Endodermal cell (in vitro differentiated cells): ENCODE results near the gene SELENON. TPM values are rescaled to one million over a fixed set of nuclear protein-coding genes. Genes with fewer than 3 reads are reported as not detected.

Experiments
- DNase-seq: peaks from one replicate; pipeline ENCODE4 v3.0.0-alpha.2; 2017
- H3K27ac ChIP-seq: 2 replicates; pipeline ENCODE4 v1.5.1; 2013; ENCODE audit warnings: mild to moderate bottlenecking, low read depth, low read length, moderate library complexity
- H3K27me3 ChIP-seq: 2 replicates; pipeline ENCODE4 v1.6.1; 2013; ENCODE audit warnings: mild to moderate bottlenecking, low read length, moderate library complexity; ENCODE audit not compliant: insufficient read depth, control insufficient read depth, poor library complexity, severe bottlenecking
- H3K36me3 ChIP-seq: 2 replicates; pipeline ENCODE4 v1.7.0; 2013; ENCODE audit warnings: mild to moderate bottlenecking, low read length, moderate library complexity; ENCODE audit not compliant: control insufficient read depth, insufficient read depth
- H3K4me1 ChIP-seq: one replicate; pipeline ENCODE4 v1.7.0; 2013; ENCODE audit warnings: low read length; ENCODE audit not compliant: control insufficient read depth, insufficient read depth
- H3K4me3 ChIP-seq: 2 replicates; pipeline ENCODE4 v1.5.1; 2013; ENCODE audit warnings: mild to moderate bottlenecking, low read length, moderate library complexity
- H3K9ac ChIP-seq: 2 replicates; pipeline ENCODE4 v1.6.1; 2013; ENCODE audit warnings: mild to moderate bottlenecking, low read length, moderate library complexity; ENCODE audit not compliant: poor library complexity, severe bottlenecking; ENCODE audit errors: extremely low read depth
- H3K9me3 ChIP-seq: 2 replicates; pipeline ENCODE4 v1.6.1; 2013; ENCODE audit warnings: mild to moderate bottlenecking, low read length, moderate library complexity; ENCODE audit not compliant: control insufficient read depth
- H3K27ac Mint-ChIP-seq: 2 replicates; pipeline ENCODE4 v1.8.0; 2020; ENCODE audit warnings: mixed read lengths
- H3K27me3 Mint-ChIP-seq: 2 replicates; pipeline ENCODE4 v1.8.0; 2021; ENCODE audit warnings: mild to moderate bottlenecking, mixed read lengths; ENCODE audit not compliant: insufficient read depth
- H3K36me3 Mint-ChIP-seq: 2 replicates; pipeline ENCODE4 v1.8.0; 2020; ENCODE audit warnings: low read depth, mixed read lengths
- H3K4me1 Mint-ChIP-seq: 2 replicates; pipeline ENCODE4 v1.8.0; 2020; ENCODE audit warnings: mixed read lengths
- H3K4me3 Mint-ChIP-seq: 2 replicates; pipeline ENCODE4 v1.8.0; 2020; ENCODE audit warnings: mild to moderate bottlenecking, moderate library complexity, mixed read lengths
- H3K9me3 Mint-ChIP-seq: 2 replicates; pipeline ENCODE4 v1.8.0; 2020; ENCODE audit warnings: mild to moderate bottlenecking, mixed read lengths
- WGBS, 2 experiments: methylation state at CpG; one replicate each; pipeline versions ENCODE4 v1.1.5 to v1.1.7; 2013; ENCODE audit warnings: missing lambda C conversion rate in 2 of 2, mixed read lengths in 1 of 2; ENCODE audit not compliant: insufficient coverage in 1 of 2, insufficient read length in 1 of 2; 5-methylcytosine and 5-hydroxymethylcytosine counted together
- total RNA-seq, 2 donors: library from RNA; stranded (reverse); fragmentation: NEBNext Ultra II Directional in 1 of 2; extraction: Animal tissue kit (Norgen Biotek cat#: 25700) in 1 of 2; gene quantifications; 2 replicates in 1 of 2; 3 replicates in 1 of 2; pipeline ENCODE4 v1.2.1, GENCODE V29; 2021
- TF ChIP-seq, protein P1 (sequence below): fragments of 200-600 bp; sonication (generic); conservative IDR thresholded peaks from 2 replicates; pipeline ENCODE4 v1.5.0; 2021; ENCODE audit warnings: antibody characterized with exemption, mild to moderate bottlenecking

SELENON gene
- total RNA-seq, 2 donors from 2014 or later = 91.2 to 93.3 TPM

GRCh38 chr1:25862785-25863485 lies 62.9 kb downstream of the SELENON start:
- H3K27ac Mint-ChIP-seq = no peak overlapping the region
- WGBS, 2 experiments = 94 to 99% methylated on average over 16 to 20 of the region's 20 CpGs
- TF ChIP-seq, protein P1, sequence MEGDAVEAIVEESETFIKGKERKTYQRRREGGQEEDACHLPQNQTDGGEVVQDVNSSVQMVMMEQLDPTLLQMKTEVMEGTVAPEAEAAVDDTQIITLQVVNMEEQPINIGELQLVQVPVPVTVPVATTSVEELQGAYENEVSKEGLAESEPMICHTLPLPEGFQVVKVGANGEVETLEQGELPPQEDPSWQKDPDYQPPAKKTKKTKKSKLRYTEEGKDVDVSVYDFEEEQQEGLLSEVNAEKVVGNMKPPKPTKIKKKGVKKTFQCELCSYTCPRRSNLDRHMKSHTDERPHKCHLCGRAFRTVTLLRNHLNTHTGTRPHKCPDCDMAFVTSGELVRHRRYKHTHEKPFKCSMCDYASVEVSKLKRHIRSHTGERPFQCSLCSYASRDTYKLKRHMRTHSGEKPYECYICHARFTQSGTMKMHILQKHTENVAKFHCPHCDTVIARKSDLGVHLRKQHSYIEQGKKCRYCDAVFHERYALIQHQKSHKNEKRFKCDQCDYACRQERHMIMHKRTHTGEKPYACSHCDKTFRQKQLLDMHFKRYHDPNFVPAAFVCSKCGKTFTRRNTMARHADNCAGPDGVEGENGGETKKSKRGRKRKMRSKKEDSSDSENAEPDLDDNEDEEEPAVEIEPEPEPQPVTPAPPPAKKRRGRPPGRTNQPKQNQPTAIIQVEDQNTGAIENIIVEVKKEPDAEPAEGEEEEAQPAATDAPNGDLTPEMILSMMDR = no peak
- H3K4me3 Mint-ChIP-seq = no peak overlapping the region
- Histone ChIP-seq H3K4me1 (no peaks in the 10 kb centered on the region), H3K27me3 (no peaks in the 10 kb centered on the region), H3K27ac (no peak overlapping the region), H3K36me3 (no peaks in the 10 kb centered on the region), H3K4me3 (no peak overlapping the region), H3K9ac (no peak overlapping the region), H3K9me3 (no peaks in the 10 kb centered on the region)
- no peaks in the 10 kb centered on the region for H3K27me3 Mint-ChIP-seq
- peaks cover 20% of the 10 kb centered on the region for H3K4me1 Mint-ChIP-seq
- no peak for DNase-seq
- H3K9me3 Mint-ChIP-seq = no peaks in the 10 kb centered on the region
- H3K36me3 Mint-ChIP-seq = peaks cover 35% of the 10 kb centered on the region

- H3K36me3 Mint-ChIP-seq = peaks cover 35% of the 10 kb centered on the region
- H3K9me3 Mint-ChIP-seq = no peaks in the 10 kb centered on the region
- H3K27ac Mint-ChIP-seq = no peak overlapping the region
- no peak overlapping the region for H3K9ac ChIP-seq
- H3K4me1 Mint-ChIP-seq = peaks cover 15% of the 10 kb centered on the region
- no peaks in the 10 kb centered on the region for H3K4me1 ChIP-seq
- no peak overlapping the region for H3K27ac ChIP-seq
- TF ChIP-seq, protein P1 = peak; percentile 27
- WGBS, 2 experiments = 95 to 96% methylated on average over 21 to 25 of the region's 25 CpGs
- H3K9me3 ChIP-seq = no peaks in the 10 kb centered on the region
- H3K4me3 ChIP-seq = no peak overlapping the region
- H3K27me3 ChIP-seq = no peaks in the 10 kb centered on the region
- H3K4me3 Mint-ChIP-seq = no peak overlapping the region
- H3K36me3 ChIP-seq = no peaks in the 10 kb centered on the region
- no peaks in the 10 kb centered on the region for H3K27me3 Mint-ChIP-seq
- no peak for DNase-seq
Measured at GRCh38 chr1:25863486-25864262, 63.7 kb downstream of the SELENON start.

DNA sequence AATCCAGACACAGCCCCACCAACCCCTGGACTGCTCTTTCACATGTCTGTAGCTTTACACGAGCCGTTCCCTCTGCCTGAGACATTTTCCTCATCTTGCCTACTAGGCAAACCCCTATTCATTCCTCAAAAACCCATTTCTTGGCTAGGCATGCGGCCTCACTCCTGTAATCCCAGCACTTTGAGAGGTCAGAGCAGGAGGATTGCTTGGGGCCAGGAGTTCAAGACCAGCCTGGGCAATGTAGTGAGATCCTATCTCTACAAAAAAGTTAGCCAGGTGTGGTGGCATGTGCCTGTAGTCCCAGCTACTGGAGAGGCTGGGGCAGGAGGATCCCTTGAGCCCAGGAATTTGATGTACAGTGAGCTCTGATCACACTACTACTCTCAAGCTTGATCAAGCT lies 64.4 kb downstream of the SELENON start:
- no peak overlapping the region for H3K27ac Mint-ChIP-seq
- H3K36me3 Mint-ChIP-seq = peaks cover 35% of the 10 kb centered on the region

More for the DNA sequence above, 64.4 kb downstream of the SELENON start:
- H3K9ac ChIP-seq = no peak overlapping the region
- Mint-ChIP-seq H3K9me3 (no peaks in the 10 kb centered on the region), H3K27me3 (no peaks in the 10 kb centered on the region), H3K4me3 (no peak overlapping the region), H3K4me1 (peaks cover 14% of the 10 kb centered on the region)
- no peaks in the 10 kb centered on the region for H3K4me1 ChIP-seq
- no peak overlapping the region for H3K4me3 ChIP-seq
- no peaks in the 10 kb centered on the region for H3K36me3 ChIP-seq
- no peaks in the 10 kb centered on the region for H3K27me3 ChIP-seq
- H3K9me3 ChIP-seq = no peaks in the 10 kb centered on the region
- H3K27ac ChIP-seq = no peak overlapping the region
- no peak for DNase-seq
- WGBS, 2 experiments = 73 to 95% methylated on average over 2 to 3 of the region's 3 CpGs
- TF ChIP-seq, protein P1 = no peak
